HG03378 (cell line): ENCODE data around the gene INHBA.

Experiments used
- ATAC-seq: cut with Tn5 transposase; IDR thresholded peaks from one replicate; pipeline ENCODE4 v1.9.1; 2021; ENCODE audit warnings: mild to moderate bottlenecking, moderate library complexity; ENCODE audit not compliant: unreplicated experiment

The INHBA gene

DNA sequence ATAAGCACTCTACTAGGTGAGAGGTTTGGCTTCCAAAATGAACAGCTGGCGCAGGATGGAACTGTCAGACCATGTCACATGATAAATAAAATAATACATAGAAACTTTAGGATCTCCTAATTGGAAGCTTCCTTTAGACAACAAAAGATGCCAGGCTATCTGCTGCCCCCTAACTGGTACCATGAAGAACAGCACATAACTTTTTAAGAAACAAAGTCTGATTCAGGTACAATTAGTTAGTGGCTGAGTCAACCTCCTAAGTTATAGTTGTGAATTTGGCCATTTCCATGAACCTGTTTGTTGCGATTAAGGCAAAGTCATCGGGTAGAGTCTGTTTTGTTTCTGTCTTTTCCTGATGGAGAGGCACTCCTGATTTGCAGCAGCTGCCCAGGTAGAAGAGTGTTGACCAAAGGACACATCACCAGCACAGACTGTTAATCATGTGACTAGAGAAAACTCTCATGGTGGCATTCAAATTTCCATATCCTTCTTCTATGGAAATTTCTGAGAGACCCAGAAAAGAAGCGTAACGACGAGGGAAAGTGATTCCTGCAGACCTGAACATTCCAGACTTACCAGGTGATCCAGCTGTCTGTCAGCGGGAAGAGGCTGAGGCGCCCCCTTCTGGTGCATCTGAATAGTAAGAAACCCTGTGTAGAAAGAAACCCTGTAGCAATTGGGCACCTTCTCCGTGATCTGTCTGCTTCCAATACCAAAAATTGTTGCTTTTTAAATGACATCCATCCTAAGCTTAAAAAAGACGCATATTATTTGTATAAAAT lies 8.6 kb upstream of the INHBA start:
- ATAC-seq = no peak

DNA sequence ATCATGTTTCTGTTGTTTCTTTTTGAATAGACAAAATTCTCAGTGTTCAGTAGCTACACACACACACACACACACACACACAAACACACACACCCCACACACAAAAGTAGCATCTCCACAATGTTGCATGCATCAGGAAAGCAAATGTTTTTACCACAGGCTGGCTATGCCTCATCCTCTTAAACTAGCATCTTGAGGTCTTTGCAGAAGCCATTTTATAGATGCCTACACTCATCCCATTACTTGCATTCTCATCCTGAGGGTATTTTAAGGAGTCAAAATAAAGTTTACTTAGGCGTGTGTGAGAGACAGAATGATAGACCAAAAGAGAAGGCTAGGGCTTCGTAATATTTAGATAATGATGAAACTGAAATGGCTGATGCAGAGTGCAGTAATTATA lies 7.9 kb upstream of the INHBA start:
- ATAC-seq = no peak

DNA sequence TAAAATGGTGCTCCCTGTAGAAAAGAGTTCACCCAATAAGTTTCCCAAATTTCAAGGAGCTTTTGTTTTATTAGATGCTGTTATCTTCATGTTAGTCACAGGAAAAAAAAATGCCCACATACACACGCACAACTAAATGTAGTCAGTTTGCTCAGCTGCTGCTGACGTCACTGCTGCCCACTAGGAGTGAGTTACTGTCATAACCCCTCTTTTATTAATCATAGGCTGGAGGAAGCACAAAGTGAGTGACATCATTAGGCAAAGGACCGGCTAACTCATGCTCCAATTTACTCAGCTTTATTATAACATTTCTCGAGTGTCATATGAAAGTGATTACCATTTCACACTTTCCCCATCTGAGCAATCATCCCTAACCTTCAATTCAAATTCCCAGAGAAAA lies 6.7 kb upstream of the INHBA start:
- ATAC-seq = no peak

DNA sequence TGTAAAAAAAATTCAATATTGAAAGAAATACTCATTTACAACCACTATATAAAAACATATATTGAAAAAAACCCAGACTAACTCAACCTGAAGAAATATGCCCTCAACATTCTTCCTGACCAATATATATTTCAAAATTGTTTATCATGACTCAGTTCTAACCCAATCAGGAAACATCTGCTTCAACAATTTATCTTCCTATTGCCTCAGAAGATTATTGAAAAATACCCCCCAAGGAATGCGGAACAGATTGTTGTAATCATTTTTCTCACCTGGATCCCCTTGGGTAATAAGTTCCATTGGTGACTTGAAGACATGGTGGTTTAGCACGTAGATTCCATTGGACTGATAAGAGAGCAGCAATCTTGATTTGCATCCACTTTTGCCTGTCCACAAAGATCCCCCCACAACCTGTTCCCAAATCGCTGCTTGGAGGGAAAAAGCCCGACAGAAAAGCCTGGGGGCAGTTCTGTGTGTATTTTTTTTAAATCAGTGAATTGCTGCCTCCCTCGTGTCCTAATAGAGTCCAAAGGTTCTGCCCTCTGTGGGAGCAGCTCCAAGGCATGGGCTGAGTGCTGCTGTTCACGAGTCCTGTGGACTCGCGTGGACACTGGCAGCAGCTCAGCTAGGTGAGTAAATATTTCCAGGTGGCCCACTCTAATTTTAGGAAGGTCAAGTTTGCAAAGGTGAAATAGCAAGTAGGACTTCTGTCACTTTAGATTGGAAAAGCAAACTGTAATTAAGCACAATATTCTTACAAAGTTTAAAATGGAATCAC lies 5.9 kb upstream of the INHBA start:
- no peak for ATAC-seq

DNA sequence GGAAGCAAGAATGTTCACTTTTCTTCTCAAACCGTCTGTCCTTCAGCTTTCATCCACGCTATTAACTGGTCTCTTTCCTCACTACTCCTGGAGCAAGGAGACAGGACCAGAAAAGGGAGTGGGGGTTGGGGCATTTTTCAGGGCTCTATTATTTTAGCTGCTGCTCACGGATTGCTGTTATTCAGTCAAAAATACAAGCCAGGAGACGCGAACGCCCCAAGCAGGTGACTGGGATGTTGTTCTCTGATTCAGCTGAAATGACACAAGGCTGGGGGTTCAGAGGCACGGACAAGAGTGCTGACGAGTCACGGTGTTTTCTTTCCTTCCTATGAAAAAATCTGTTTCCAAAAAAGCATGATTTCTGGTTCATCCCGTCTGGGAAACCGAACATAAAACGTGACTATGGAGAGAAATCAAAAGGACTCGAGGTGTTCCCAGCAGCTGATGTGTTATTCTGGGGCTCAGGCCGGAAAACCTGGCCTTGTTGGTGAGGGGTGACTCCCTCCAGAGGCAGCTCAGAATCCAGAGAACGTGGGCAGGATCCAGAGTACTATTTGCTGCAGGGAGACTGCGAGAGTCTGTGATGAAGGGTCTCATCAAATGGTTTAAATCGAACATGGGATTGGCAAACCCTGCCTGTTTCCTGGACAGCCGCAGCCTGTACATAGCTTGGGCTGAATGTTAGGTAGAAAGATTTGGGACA lies 3.5 kb upstream of the INHBA start:
- no peak for ATAC-seq

DNA sequence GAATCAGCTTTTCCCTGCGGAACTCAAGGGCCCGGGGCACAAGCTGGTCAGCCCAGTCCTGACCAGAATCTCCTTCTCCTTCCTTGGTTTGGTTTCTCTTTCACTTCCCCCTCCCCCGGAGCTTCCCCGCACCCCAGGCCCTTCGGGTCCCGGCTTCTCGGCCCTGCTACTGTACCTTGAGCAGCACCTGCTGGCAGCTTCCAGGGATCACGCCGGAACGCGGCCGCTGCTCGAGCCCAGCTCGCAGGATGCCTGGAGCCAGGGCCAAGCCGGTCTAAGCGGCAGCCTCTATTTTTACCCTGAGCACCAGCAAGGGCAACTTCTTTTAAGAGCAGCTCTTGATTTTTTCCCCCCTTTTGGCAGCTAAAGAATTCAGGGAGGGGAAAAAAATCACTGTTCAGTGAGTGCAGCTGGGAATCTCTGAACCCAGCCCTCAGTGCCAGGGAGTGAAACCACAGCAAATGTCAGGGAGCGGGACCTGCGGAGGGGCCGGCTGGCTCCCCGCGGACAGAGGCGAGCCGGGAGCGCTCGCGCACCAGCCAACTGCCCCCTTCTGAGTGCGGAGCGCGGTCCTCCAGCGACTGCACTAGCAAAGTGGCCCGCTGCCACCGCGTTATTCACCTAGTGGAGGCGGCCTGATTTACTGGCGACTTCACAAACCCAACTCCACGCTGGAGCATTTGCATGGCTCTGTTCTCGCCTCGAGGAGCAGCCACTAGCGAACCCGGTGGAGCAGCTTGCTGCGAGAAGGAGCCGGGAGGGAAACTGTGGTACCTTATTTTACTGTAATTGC lies 2.4 kb upstream of the INHBA start:
- peak; percentile 90 for ATAC-seq

DNA sequence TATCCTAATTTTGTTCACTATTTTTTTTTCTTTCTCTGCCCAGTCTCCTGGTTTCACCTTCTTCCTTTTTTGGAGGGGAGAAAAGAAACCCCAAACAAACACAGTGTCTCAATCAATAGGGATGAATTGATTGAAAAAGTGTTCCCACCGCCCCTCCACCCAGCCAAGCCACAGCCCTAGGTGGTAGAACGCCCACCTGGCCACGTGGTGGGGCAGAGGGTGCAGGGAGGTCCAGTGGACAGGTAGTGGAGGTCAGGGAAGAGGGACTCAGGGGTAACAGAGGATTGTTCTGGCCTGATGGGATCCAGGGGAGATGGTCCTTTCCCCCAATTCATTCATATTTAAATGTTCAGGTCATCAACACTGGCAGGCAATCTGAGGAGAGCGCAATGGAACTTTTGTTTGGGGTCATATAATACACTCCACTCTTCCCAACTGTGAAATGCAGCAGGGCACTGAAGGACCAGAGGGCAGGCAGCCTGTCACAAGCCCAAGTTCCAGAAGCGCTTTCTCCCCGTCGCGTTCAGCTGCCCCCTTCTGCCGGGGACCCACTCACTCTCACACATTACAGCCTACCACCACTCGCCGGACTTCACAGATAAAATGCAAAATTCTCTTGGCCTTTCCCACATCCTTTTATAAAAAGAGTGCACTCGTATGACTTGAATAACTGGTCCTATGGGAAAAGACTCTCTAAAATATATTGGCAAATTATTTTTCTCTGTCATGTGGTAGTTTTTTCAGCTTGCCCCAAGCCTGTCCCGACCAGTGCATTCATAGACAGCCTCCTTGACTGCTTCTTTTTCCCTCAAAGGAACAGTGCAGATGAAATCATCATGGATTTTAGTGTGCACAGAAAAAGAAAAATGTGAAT lies 1.6 kb downstream of the INHBA start:
- ATAC-seq = no peak

DNA sequence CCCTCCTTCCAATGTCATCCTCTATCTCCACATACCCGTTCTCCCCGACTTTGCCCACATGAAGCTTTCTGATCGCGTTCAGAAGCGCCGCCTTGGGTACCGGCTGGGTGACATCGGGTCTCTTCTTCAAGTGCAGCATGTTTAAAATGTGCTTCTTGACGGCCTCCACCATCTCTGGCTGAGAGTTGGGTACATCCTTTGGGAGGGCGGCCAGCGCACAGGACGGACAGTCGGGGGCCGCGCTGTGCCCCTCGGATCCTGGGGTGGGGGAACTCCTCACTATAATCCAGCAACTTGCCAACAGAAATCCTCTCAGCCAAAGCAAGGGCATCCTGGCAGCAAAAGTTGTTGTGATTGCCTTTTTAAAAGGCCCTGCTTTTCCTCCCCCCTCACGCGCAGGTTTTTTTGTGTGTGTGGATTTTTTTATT lies 2.8 kb downstream of the INHBA start:
- ATAC-seq = no peak

DNA sequence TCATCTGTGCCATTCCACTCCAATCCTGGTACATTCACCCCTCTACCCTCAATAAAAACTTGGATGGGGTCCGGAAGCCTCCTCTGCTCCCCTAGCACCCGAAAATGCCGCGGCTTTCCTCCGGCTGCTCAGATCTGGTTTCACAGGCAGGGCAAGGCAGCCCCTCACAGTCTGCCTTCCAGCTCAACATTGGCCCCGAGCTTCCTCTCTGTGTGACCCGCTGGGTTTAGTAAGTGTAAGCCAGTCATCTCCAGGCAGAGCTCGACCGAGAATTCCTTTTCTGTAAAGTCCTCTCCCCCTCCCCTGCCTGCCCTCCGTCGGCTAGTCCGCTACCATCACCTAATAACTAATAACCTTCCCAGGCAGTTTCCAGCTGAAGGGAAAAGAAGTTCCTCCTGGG lies 3.4 kb downstream of the INHBA start:
- ATAC-seq = no peak

DNA sequence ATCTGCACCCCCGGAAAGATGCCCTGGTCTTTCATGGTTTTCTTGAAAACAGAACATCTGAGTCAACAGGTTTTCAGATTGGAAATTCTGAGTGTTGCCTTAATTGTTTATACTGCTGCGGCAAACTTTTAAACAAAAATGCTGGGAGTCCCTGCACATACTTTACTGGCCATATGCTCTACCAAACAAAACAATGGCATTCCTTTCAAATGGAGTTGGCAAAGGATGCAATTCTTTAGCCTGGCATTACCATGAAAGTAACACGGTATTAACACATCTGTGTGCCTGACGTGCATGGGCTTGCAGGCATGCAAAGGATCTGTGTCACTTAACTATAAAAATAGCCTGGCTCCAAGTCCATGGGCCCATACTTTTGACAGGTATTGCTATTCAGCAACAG lies 4.2 kb downstream of the INHBA start:
- no peak for ATAC-seq

DNA sequence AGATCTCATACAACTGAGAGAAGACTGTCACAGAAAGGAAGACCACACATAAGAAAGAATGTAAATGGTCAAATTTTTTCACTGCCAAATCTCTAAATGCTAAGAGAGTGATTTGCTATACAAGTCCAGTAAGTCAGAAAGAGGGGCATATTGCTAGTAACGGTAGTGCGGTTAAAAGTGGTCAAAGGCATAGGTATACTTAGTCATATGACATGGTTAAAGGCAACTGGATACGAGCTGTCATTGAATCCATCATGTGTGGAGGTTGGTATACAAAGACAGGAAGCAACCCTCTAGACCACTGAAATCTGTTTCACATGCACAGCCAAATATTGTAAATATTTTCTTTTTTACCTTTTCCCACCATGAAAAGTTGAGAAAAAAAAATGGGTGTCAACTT lies 4.8 kb downstream of the INHBA start:
- no peak for ATAC-seq

DNA sequence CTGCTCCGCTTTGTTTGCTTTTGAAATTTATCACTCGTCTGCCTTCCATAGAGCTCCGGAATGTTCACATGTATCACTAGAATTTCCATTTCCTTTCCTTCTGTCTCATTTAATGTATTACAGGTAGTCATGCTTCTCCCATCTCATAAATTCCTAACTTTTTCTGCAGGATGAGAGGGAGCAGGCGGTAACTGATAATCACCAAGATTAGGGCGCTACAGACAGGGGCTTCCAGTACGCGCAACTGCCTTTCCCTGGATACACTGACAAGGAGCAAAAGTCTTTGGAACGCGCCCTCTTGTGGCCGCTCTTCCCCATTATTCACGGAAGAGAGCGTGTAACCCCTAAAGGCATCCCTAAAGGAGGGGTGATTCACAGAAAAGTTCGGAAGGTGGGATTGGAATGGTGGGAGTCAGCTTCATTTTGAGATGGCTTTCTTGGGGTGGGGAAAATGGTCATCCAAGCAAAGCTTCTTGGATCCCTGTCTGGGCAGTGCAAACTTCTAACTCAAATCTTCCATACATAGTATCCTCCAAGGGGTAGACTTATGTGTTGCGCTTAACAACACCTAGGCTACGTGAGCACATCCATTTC lies 6.5 kb downstream of the INHBA start:
- peak; percentile 53 for ATAC-seq

DNA sequence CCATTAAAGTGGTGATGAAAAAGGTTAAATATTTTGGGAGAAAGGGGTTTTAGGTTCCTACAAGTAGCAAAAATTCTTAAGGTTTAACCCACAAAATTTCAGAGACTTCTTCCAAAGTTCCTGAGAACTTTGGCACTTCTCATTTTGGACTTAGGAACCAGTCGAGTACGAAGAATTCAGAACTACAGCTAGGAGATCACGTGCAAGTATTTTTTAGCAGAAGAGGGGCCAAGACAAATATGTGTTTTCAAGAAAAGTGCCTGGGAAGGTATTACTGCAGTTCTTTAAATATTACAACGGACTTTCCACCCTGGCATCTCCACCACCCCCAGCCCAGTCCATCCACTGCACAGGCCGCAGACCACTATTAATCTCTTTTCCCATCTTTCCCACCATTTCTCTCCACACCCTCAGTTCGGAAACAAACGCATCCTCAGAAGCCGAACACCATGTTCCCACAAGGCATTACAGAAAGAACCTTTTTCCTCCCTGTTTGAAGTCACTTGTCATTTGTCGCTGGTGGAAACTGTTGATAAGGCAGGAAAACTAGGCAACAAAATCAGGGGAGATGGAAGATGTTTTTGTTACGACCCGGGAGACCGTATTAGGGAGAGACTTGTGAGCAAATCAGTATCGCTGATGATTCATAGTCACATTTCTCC lies 7.1 kb downstream of the INHBA start:
- ATAC-seq = no peak

DNA sequence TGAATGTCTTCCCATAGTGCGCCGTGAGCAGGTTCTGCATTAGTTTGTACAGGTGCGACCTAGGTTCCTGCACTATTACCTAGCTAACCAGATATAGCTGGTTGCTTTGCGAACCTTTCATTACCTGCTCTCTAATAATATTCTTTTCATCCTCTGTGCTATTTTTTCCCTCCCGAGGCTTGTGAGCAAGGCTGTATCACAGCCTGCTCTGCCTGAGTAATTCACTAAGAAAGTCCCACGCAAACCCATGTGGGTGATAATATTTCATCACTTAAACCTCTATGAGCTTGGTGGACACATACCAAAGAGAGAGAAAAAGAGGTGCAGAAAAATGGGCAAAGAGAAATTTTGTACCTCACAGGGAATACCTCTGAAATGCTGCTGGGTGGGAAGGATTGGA lies 8.4 kb downstream of the INHBA start:
- no peak for ATAC-seq

DNA sequence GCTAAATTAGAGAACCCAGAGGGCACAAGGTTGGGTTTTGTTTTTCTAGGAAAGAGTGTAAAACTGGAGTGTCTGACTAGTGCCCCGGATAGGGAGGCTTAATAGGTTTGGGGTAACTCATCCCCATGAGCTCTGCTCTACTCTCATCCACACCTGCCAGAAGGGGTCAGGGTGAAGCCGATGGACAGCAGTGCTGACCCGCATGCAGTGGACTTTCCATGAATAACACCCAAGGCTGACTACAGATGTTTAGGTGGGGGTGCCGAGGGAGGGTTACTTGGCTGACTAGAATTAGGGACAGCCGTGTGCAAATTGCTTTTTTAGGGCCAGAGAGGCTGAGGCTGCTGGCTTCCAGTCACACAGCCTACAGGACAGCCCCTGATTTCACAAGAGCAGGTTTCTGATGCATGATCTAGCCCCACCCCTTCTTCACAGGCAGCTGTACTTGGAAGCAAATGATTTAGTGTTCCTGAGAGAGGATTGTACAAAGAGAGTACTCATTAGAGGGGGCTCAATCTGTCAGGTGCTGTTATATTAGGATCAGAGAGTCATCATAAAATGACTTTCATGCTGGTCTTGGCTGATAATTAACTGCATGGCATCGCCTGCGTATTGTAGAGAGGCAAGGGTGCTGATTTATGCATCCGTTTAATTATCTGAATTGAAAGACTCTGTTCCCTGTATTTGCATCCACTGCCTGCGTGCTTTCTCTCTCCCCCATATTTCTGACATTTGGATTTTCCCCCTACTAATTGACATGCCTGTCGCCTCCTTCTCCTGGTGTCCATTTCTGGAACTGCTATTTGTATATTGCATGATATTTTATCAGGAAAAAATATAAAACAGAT lies 9.5 kb downstream of the INHBA start:
- ATAC-seq = no peak

DNA sequence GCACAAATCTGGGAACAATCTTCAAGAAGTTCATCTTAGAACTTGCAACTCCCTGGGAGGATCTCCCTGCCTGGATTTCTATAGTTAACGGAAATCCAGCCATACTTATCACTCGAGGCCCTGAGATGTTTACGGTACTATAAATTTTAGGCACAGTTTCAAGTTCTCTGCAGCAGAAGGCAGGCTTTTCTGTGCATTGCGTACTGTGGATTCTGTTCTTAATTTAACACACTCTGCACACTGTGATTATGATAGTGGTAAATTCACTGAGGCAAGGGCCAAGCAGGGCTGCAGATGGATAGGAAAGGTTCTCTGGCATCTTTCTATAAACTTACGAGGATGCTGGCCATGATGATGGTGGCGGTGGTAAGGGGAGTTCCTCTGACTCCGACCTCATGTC lies 10.6 kb downstream of the INHBA start:
- ATAC-seq = no peak

DNA sequence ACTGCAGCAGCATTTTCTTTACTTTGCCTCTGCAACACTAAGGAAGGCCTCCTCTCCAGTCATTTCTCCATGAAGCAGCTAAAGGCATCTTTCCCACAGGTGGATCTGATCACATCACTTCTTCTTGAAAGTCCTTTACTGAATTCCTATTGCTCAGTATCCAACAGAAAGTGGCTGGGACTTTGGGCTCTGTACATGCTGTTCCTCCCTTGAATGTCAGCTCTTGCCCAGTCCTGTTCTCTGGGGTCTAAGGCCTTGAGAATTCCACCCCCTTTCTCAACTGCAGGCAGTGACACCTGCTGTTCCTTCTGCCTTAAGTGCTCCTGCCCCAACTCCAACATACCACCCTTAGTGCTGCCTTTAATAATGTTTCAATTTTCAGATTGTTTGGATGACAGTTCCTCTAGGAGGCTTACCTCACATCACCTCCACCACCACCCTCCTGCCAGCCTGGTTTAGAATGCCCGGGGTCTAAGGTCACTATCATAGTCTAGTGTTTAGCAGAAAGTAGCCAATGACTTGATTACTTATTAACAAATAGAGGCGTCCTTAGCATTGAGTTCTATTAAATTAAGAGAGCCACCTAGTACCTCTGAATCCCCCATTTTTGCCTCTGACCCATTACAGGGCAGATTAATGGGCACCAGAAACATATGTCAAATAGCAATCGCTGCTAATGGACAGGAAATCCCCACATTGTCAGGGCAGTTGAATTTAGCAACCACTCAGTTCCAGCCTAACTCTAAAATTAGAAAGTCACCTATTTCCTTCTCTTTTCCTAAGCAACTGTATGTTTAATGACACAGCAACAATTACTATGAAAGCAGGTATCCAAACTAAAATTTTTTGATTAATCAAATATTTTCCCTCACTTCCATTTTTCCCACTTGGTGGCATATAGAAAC lies 11.4 kb downstream of the INHBA start:
- ATAC-seq = no peak
